ENCODE measurements around the gene RASA3.
"Not testable (repeated sequence)": the region's sequence is repeated elsewhere in the genome, so short reads cannot be mapped to it uniquely, and the experiment has no call there.

The RASA3 gene

DNA sequence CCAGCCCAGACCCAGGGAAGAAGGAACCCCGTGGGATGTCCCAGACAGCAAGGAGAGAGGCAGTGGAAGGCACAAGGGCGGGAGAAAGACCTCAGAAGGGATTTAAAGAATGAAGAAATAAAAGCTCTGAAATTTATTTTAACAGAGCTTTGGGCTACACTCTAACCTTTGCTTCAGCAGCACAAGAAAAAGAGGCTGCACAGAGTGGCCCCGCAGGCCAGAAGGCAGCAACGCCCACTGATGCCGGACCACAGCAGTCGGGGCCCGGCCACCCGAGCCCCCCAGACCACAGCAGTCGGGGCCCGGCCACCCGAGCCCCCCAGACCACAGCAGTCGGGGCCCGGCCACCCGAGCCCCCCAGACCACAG lies 33.8 kb downstream of the RASA3 start:
- not testable (repeated sequence) for ATAC-seq

DNA sequence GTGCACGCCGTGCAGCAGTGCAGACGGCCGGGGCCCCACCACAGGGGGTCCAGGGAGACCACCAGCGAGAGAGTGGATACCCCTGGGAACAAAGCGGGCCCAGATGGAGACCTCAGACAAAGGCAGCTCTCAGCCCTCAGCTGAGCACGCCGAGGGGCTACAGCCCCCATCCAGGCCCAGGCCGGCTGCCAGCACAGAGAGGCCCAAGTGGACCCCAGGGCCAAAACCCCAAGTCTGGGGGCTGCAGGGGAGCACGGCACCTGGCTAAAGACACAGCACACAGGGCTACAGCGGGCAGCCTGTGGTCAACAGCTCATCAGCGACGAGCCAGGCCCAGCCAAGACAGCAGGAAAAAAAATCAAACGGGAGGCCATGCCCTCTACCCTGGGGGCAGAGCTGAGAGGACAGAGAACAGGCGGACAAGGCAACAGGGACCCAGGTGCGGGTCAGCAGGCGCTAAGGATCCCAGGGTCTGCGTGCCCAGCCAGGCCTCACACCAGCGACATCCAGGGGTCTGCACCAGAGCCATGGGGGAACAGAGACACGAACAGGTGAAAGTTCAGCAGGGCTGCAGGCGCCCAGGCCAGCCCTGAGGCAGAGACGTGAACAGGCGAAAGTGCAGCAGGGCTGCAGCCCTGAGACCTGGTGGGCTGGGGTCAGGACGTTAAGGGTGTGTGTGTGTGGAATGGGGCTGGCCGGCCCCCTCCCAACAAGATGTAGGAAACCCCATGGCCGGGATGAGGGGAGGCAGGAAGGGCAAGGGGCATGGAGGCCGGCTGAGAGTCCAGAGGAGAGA lies 34.3 kb downstream of the RASA3 start:
- ATAC-seq = no peak

DNA sequence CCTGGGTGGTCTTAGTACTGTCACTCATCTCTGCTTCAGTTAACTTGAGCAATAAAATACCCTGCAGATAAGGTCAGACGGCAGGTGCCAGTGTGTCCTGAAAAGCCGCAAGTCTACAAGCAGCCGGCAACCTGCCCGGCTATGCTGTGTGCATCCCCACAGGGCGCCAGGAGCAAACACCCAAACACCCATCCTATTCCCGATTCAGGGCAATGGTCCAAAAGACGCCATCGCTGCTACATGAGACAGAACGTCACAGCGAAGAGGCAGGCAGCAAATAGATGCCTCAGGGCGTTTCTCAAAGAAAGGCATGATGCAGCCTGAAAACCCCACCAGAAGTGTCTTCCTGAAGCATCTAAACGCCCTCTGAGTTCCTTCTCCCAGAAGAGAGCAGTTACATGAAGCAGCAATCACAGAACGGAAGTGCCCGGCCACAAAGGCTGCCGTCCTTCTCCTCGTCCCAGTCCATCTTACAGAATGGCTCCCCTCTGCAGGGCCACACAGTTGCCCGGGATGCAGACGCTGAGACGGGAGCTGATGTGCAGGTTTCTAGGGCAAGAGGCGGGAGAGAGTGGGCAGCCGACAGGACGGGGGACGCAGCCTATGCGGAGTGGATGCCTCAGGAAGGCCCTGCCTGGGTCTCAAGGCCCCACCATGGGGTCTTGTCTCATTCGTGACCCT lies 35.1 kb downstream of the RASA3 start:
- ATAC-seq = no peak

DNA sequence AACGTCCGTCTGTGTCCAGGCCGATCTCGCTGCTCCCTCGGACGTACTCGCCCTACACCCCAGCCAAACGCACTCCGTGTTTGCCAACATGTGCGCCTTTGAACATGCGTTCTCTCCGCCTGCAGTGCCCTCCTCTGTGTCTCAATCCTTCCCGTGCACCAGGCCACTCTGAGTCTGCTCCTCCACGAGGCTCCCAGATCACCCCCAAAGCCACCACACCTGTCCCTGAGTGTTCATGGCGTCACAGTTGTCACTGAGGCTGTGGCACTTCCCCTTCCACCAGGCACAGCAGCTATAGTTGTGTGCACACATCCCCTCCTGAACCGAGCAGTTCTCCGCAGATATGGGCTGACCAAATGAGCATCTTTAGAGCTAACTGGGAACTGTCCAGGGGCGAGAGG lies 35.6 kb downstream of the RASA3 start:
- ATAC-seq = no peak

DNA sequence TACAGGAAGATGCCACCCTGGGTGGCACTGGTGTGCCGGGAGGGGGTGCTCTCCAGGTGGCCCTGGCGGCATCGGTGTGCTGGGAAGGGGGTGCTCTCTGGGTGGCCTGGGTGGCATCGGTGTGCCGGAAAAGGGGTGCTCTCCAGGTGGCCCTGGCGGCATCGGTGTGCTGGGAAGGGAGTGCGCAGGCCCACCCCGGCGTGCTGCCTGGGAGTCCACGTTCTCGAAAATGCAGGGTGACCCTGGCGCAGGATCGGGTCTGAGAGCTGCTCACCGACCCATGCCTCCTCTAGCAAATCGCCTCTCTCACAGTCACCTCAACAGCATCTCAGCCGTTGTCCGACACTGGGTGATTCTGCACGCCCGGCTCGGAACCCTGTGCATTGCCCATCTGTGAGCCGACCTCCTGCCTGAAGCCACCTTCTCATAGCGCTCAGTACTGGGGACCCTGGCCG lies 36.4 kb downstream of the RASA3 start:
- no peak for ATAC-seq

DNA sequence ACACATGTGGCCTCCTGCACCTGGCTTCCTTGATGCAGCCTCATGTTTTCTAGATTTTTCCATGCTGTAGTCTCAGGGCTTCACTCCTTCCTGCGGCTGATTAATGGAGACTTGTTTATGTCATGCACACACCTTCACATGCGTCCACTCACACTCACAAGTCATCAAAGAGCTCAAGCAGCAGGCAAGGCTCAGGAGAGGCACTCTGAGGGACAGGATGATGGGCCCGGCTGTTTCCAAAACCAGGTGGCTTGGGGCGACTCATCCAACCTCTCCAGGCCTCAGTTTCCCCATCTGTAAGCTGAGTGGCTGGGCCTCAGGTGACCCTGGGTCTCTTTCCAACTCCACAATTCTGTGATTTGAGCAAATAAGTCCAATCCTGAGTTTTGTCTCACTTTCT lies 36.9 kb downstream of the RASA3 start:
- peak in 1 of 2 donors; percentile 21 for ATAC-seq

DNA sequence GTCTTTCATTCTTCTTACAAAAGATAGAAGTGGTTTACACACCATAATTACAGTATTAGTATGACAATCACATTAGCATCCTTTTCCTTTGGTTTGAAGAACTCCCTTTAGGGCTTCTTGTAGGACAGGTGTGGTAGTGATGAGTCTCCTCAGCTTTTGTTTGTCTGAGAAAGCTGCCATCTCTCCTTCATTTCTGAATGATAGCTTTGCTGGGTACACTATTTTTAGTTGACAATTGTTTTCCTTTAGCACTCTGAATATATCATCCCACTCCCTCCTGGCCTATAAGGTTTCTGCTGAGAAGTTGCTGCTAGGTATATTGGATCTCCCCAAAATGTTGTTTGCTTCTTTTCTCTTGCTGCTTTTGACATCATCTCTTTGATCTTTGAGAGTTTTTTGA lies 39.3 kb downstream of the RASA3 start:
- ATAC-seq = no peak

DNA sequence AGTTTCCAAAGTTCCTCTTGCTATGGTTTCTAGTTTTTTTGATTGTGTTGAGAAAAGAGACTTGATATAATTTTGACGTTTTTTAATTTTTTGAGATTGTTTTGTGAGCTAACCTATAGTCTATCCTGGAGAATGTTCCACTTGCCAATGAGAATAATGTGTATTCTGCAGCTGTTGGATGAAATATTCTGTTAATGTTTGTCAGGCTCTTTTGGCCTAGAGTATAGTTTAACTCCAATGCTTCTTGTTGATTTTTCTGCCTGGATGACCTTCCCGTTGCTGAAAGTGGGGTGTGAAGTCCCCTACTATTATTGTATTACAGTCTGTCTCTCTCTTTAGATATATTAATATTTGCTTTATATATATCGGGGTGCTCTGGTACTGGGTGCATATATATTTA lies 40.0 kb downstream of the RASA3 start:
- ATAC-seq = no peak

DNA sequence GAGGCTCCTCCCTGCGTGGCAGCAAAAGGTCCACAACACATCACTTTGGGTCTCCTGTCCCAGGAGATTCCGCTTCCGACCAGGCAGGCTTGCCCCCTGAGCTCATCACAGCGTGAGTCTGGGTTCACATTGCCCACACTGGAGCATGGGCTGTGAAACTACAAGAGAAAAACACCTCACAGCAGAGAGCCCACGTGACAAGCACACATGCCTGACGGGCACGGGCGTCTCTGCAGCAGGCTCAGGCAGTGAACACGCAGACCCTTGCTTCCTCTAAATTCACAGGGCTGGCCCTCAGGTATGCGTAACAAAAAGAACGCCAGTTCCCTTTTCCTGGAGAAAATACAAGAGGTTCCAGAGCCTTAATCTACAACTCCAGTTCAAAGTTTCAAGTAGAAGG lies 41.9 kb downstream of the RASA3 start:
- ATAC-seq = peak; percentile 13 to 53

DNA sequence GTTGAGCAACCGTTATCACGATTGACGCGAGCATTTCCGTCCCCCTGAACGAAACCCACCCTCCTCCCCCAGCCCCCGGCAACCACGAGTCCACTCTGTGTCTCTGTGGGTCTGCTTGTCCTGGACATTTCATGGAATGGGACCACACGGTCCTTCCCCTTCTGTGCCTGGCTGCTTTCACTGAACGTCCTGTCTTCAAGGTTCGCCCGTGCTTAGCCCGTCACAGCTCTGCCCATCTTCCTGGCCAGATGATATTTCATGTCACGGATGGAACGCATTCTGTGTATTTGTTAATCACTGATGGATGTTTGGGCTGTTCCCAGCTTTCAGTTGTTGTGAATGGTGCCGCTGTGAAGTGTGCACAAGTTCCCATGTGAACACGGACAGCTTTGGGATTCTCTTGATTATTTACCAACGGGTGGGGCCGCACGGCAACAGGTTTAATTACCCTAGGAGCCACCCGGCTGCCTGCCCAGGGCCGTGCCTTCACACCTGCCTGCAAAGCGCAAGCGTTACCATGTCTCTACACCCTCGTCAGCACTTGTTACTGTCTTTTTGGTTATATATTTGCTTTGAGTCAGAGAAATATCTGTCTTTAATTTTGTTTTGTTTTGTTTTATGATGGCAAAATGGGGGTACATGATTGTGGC lies 42.5 kb downstream of the RASA3 start:
- no peak for ATAC-seq

DNA sequence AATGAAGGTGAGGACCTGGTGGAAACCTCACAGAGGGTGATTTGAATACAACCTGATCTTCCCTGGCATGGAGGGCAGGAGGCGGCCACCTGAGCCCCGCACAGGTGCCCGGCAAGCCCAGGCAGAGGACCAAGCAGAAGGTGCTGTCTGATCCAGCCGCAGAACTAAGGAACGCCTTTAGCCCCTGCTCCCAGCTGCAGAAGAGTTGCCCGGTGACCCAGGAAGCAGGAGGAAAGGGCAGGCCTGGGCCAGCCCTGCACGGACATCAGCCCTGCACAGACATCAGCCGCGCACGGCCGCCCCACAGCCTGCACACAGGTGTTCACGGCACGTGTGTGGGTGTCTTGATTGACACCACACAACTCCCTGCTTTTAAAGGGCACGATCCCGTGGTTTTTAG lies 43.1 kb downstream of the RASA3 start:
- ATAC-seq = no peak

DNA sequence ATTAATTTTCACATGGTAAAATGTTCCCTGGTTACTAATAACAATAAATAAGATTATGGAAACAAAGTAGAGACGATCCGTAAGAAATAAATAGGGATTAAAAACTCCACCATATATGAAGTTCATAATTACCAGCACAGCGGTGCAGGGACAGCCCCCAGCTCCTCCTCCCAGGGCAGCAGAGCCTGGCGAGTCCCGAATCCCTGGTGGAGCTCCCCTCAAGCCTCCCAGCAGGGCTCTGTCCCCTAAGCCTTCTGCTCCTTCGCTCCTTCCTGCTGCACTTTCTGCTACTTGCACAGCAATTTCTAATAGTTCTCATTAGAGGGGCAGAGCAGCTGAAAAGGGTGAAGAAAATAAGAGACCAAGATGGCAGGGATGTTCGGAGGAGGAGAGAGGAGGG lies 43.6 kb downstream of the RASA3 start:
- ATAC-seq = no peak

DNA sequence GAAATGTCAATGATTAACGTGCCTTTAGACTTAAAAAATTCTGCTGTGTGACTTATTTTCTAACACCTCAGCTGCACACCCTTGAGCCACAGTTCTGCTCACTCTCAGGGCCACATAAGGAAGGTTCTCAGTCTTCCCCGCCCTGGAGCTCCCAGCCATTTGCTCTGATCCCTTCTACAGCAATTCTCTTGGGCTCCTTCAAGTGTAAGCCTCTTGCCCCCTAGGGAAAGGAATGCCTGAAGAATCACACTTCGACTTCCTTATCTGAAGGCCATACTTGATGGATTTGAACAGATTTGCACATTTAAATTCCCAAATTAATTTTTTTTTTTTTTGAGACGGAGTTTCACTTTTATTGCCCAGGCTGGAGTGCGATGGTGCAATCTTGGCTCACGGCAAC lies 44.2 kb downstream of the RASA3 start:
- ATAC-seq = no peak

DNA sequence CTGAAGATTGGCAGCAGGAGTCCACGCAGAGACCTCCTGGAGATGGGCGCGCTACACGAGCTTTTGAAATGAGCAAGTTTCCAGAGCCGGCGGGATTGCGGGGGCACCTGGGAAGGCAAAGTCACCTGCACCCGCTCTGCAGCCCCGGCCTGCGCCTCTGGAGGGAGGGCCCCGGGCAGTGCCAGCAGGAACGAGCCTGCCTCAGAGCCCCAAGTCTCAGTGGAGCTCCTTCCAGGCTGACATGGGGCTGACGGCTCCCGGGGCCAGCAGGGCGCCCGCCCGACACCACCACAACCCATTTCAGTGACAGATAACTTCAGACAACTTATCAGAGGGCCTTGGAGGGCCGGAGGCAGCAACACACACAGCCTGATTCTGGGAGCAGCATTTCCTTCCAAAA lies 45.0 kb downstream of the RASA3 start:
- ATAC-seq = no peak

DNA sequence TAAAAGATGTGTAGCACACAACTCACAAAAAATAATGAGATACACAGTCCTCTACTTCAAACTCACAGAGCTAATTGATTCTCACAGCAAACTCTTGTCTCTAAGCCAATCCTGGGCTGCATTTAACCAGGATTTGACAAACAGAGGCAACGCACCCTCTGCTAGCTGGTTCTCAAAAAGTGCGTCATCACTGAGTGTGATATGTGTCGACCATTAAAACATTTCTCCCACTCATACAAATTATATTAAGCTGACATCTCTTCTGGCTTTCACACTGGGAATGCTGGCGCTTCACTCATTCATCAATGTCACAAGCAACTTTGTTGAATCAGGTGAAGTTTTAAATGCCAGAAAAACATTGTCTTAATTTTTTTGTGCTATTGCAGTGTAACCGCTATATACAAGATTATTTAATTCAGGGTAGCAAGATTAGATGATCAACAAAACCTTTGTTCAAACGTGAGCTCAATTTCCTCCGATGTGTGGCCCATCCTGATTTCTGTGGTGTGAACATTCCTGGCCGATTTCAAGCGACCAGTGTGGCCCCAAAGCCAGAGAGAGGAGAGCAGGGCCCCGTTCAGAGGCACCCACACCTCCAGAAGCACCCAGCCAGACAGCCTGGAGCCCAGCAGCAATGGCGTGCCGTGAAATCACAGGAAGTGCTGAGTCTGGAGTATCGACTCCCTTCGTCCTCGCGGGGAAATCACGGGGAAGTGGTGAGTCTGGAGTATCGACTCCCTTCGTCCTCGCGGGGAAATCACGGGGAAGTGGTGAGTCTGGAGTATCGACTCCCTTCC lies 49.4 kb downstream of the RASA3 start:
- no peak for ATAC-seq

DNA sequence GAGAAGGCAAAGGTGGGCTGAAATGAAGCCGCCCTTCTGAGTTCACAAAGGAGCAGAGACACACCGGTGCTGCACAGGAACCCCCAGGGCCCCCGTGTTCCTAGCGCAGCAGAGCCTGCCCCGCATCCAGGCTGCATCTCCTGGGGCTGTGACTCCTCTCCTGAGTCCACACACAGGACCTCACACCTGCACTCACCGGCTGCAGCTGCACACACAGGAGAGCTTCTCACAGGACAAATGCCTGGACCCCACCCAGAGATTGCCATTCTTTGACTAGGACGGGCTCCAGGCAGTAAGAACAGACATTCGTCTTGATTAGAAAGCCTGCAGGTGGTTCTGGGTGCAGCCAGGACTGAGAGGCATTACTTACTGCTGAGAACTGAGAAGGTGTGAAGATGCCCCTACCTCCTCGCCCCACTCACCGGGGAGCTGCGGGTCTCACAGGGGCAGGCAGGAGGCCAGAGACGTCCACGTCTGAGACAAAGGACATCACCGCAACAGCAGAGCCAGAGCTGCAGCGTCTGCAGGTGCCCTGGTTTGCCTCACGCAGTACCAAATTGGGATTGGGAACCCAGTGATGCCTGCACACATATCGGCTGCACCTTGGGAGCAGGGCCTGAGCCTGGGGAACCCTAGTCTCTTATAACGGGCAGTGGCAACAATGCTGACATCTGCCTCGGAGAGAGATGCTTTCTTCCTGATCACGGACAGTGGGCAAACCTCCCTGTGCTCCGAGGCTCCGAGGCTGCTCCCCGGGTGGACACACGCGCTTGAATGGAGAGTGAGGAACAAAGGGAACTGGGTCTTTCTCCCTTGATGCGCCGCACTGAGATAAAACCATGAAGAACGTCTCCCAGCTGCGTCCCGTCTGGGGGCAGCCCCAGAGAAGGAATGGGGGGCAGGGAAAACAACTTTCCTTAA lies 50.4 kb downstream of the RASA3 start:
- no peak for ATAC-seq

DNA sequence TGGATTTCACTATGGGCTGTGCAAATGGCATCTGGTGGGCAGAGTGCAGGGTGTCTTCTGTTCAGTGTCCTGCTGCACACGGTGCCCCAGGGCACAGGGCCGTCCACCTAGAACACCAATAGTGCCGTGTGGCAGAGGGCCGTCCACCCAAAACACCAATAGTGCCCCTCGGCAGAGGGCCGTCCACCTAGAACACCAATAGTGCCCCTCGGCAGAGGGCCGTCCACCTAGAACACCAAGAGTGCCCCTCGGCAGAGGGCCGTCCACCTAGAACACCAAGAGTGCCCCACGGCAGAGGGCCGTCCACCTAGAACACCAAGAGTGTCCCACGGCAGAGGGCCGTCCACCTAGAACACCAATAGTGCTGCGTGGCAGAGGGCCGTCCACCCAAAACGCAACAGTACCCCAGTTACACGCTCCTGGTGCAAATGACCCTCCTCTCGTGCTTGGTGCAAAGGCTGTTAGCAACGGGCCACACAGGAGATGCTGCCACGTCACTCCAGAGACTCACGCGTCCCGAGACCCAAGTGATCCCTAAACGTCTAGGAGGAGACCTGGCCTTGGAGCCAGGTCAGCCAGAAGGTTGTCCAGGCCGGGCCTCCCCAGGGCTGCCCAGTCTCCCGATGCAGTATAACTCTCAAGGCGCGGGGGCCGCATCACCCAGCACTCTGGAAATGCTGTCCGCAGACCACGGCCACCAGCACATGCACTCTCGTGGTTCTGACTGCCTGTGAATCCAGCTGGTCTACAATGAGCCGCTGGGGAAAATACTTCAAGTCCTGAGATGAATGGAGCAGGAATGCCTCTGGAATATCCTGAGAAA lies 51.5 kb downstream of the RASA3 start:
- ATAC-seq = no peak

DNA sequence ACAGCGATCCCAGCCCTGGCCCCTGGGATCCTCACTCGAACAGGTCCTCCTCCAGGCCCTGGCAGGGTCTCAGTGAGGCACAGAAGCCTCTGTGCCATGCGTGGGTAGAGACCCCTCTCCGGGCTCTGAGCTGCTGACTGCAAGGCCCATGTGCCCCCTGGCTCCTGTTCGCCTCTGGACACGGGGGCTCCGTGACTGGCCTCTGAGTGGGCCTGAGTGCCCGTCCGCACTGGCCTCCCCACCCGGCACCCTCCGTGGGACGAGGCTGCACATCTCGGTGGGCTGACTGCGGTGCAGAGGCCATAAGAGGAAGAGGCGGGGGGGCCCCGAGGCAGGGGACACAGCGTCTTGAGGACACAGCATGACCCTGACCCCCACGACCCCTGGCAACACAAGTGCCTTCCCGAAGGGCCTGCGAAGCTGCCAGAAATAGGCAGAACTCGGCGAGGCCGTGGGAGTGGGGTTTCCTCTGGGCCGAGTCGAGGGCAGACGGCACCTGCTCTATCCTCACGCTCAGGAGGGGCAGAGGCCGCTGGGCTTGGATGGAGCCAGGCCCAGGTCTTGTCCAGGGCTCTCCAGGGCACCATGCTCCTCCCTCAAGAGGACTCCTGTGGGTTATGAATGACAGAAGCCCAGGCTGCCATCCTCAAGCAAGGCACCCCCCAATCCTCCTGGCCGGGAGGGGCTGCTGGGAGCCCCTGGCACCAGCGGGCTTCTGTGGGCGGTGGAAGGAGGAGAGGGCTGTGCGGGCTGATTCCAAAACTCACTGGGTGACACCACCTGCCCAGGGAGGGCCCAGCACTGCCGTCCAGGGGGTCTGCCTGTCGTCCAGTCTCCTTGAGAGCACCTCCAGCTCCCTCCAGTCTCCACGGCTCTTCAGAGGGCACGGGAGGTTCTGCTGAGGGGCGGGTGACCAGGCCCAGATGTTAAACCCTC lies 52.6 kb downstream of the RASA3 start:
- ATAC-seq = no peak
